ENCODE results near the gene RREB1. TPM values are rescaled to one million over a fixed set of nuclear protein-coding genes. Genes with fewer than 3 reads are reported as not detected.

The RREB1 gene
- total RNA-seq, 1 experiment from 2014 or later, result 35.8 TPM

GRCh38 chr6:7110092-7110792 lies 2.5 kb downstream of the RREB1 start:
- H3K79me1 ChIP-seq (ENCODE audit: insufficient read depth, low read depth, low read length, poor library complexity, severe bottlenecking), result no peaks in the 10 kb centered on the region
- peaks cover 16% of the 10 kb centered on the region; the same call in 1 of the 2 replicates for H3K79me2 ChIP-seq (ENCODE audit: insufficient read depth, low read length)
- H3K14ac ChIP-seq (ENCODE audit: insufficient read depth, low read length), result no peak overlapping the region
- H3K4me3 Mint-ChIP-seq, result peak overlapping the region; percentile 69 to 91
- H3K9me3 Mint-ChIP-seq, result no peaks in the 10 kb centered on the region; a peak in 1 of 5 replicates
- H3K4me2 ChIP-seq (ENCODE audit: insufficient read depth, insufficient read length, low read length), result no peak overlapping the region
- no peak overlapping the region for H3K18ac ChIP-seq (ENCODE audit: insufficient read length, low read depth, low read length)
- no peak overlapping the region for H2BK5ac ChIP-seq (ENCODE audit: insufficient read length, low read length)
- no peak overlapping the region for H3K4ac ChIP-seq (ENCODE audit: low read depth, low read length)
- no peak overlapping the region for H2AK5ac ChIP-seq (ENCODE audit: insufficient read length, low read length)
- H3K9me3 ChIP-seq (ENCODE audit: control insufficient read depth, low read depth, low read length), result no peaks in the 10 kb centered on the region
- no peak overlapping the region for H3T11ph ChIP-seq (ENCODE audit: low read length)
- no peak overlapping the region for H2BK12ac ChIP-seq (ENCODE audit: insufficient read length, low read depth, low read length)
- H3K4me1 Mint-ChIP-seq, result peaks cover 60 to 61% of the 10 kb centered on the region in 2 experiments
- H4K20me1 ChIP-seq (ENCODE audit: control insufficient read depth, insufficient read depth, insufficient read length), result peaks cover 3% of the 10 kb centered on the region
- no CpG with 5 or more reads among the region's 6 CpGs for WGBS (ENCODE audit: extremely low coverage, insufficient read length, low lambda C conversion rate)
- no peak overlapping the region for H4K8ac ChIP-seq (replicated peaks; ENCODE audit: insufficient read length, low read depth, low read length)
- TF ChIP-seq CTCF (conservative IDR thresholded peaks at IDR 0.05), result no peak
- no peak overlapping the region for H3K9ac ChIP-seq (ENCODE audit: extremely low read depth, insufficient read length, low read length)
- H3K4me1 ChIP-seq (ENCODE audit: insufficient read depth, low read length), result peaks cover 9% of the 10 kb centered on the region
- H3K36me3 Mint-ChIP-seq (ENCODE audit: insufficient read depth in 1 of 3, low read depth in 3 of 3), result no peaks in the 10 kb centered on the region; a peak in 1 of 7 replicates
- H3K23ac ChIP-seq (ENCODE audit: insufficient read length, low read depth, low read length), result no peak overlapping the region
- no peak overlapping the region for H2BK20ac ChIP-seq (ENCODE audit: low read depth, low read length, poor library complexity, severe bottlenecking)
- H3K27me3 Mint-ChIP-seq (ENCODE audit: low read depth), result peaks cover 29% of the 10 kb centered on the region
- H2BK15ac ChIP-seq (ENCODE audit: low read depth, low read length), result no peak overlapping the region
- no peak overlapping the region for H3K27ac Mint-ChIP-seq
- peaks cover 19% of the 10 kb centered on the region for H3K23me2 ChIP-seq (ENCODE audit: insufficient read length, low read depth, low read length, poor library complexity, severe bottlenecking)
- H3K56ac ChIP-seq (ENCODE audit: insufficient read length, low read depth, low read length), result no peak overlapping the region
- no peak overlapping the region for H4K5ac ChIP-seq (ENCODE audit: insufficient read length, low read depth, low read length)
- DNase-seq, result no peak
- H4K91ac ChIP-seq (ENCODE audit: insufficient read length, low read depth, low read length), result no peak overlapping the region
- H2AFZ ChIP-seq (ENCODE audit: low read length), result no peak overlapping the region
- H3K27ac ChIP-seq (ENCODE audit: insufficient read length, low read depth, low read length), result no peak overlapping the region
- H2BK120ac ChIP-seq (ENCODE audit: low read depth, low read length, poor library complexity, severe bottlenecking), result no peak overlapping the region
- peaks cover 2% of the 10 kb centered on the region; the same call in 1 of the 2 replicates for H3K27me3 ChIP-seq (ENCODE audit: insufficient read depth, low read length)

Measured in H9 (cell line).